Measurements from ENCODE around the gene HMOX2.

- TF ChIP-seq CTCF (IDR thresholded peaks at IDR 0.05) (no peak), POLR2A (IDR thresholded peaks at IDR 0.05) (no peak)
Measured at GRCh38 chr16:4468972-4469371, 7.2 kb upstream of the HMOX2 start.
